Measurements from ENCODE around the gene SLC5A8.
"Not testable (repeated sequence)": the region's sequence is repeated elsewhere in the genome, so short reads cannot be mapped to it uniquely, and the experiment has no call there.

Gene SLC5A8

GRCh38 chr12:101166866-101167265, 43.2 kb downstream of the SLC5A8 start:
- no peak for DNase-seq

- DNase-seq = no peak
Observed at GRCh38 chr12:101165319-101165718, 44.7 kb downstream of the SLC5A8 start.

- DNase-seq = not testable (repeated sequence)
Observed at GRCh38 chr12:101145777-101146431, 64.1 kb downstream of the SLC5A8 start.

GRCh38 chr12:101127521-101128219, 82.4 kb downstream of the SLC5A8 start:
- no peak for DNase-seq

- no peak for DNase-seq
Observed at GRCh38 chr12:101117842-101118241, 92.2 kb downstream of the SLC5A8 start.

- no peak for DNase-seq
Observed at GRCh38 chr12:101116911-101117310, 93.1 kb downstream of the SLC5A8 start.

GRCh38 chr12:101115326-101115725, 94.7 kb downstream of the SLC5A8 start:
- no peak for DNase-seq

GRCh38 chr12:101111441-101111840, 98.6 kb downstream of the SLC5A8 start:
- DNase-seq = no peak

- no peak for DNase-seq
Observed at GRCh38 chr12:101110866-101111265, 99.2 kb downstream of the SLC5A8 start.

- no peak for DNase-seq
Observed at GRCh38 chr12:101108130-101108529, 101.9 kb downstream of the SLC5A8 start.

GRCh38 chr12:101107032-101107763, 102.8 kb downstream of the SLC5A8 start:
- DNase-seq = no peak
